Loucy (cell line): ENCODE results near the gene CYSRT1.
A peak's percentile ranks its signal among the peaks of the same experiment; 100 is the strongest.

ENCODE experiments used
- H2AFZ ChIP-seq: fragments of 200-600 bp; sonication (generic); 2 replicates; pipeline ENCODE4 v1.6.0; 2016; ENCODE audit warnings: antibody characterized with exemption, mild to moderate bottlenecking, low read length, moderate library complexity
- H3F3A ChIP-seq: fragments of 200-600 bp; 2 replicates; pipeline ENCODE4 v1.6.0; 2016; ENCODE audit warnings: antibody characterized with exemption, low read depth, mild to moderate bottlenecking
- H3K27me3 ChIP-seq: fragments of 200-600 bp; sonication (generic); 2 replicates; pipeline ENCODE4 v1.6.1; 2014; ENCODE audit warnings: low read length, mild to moderate bottlenecking; ENCODE audit not compliant: insufficient read depth, poor library complexity, severe bottlenecking
- H3K36me3 ChIP-seq: fragments of 200-600 bp; sonication (generic); 2 replicates; pipeline ENCODE4 v1.6.1; 2016; ENCODE audit warnings: low read length; ENCODE audit not compliant: insufficient read depth
- H3K4me1 ChIP-seq: fragments of 200-600 bp; sonication (generic); 2 replicates; pipeline ENCODE4 v1.5.1; 2014; ENCODE audit warnings: low read length, mild to moderate bottlenecking; ENCODE audit not compliant: insufficient read depth, poor library complexity, severe bottlenecking
- H3K4me2 ChIP-seq: fragments of 200-600 bp; sonication (generic); 2 replicates; pipeline ENCODE4 v1.6.0; 2014; ENCODE audit warnings: antibody characterized with exemption, low read length, low read depth, mild to moderate bottlenecking; ENCODE audit not compliant: poor library complexity, severe bottlenecking
- H3K4me3 ChIP-seq: fragments of 200-600 bp; sonication (generic); 2 replicates; pipeline ENCODE4 v1.5.1; 2014; ENCODE audit warnings: low read length, mild to moderate bottlenecking, mixed read lengths; ENCODE audit not compliant: poor library complexity, severe bottlenecking
- H3K79me2 ChIP-seq: fragments of 200-600 bp; sonication (generic); 2 replicates; pipeline ENCODE4 v1.6.1; 2014; ENCODE audit warnings: low read length; ENCODE audit not compliant: insufficient read depth
- H3K9ac ChIP-seq: fragments of 200-600 bp; sonication (generic); 2 replicates; pipeline ENCODE4 v1.6.0; 2014; ENCODE audit warnings: mild to moderate bottlenecking, low read depth, low read length, moderate library complexity; ENCODE audit not compliant: poor library complexity, severe bottlenecking
- H3K9me2 ChIP-seq: fragments of 200-600 bp; sonication (generic); replicated peaks from 2 replicates; pipeline ENCODE4 v1.6.1; 2016; ENCODE audit warnings: low read depth, low read length, mixed read lengths
- H3K9me3 ChIP-seq: fragments of 200-600 bp; sonication (generic); 2 replicates; pipeline ENCODE4 v1.6.1; 2014; ENCODE audit warnings: mild to moderate bottlenecking, antibody characterized with exemption, low read length, low read depth; ENCODE audit not compliant: insufficient read depth
- H4K20me1 ChIP-seq: fragments of 200-600 bp; sonication (generic); 2 replicates; pipeline ENCODE4 v1.6.0; 2014; ENCODE audit warnings: antibody characterized with exemption, low read length, mild to moderate bottlenecking; ENCODE audit not compliant: insufficient read depth, poor library complexity, severe bottlenecking
- EZH2phosphoT487 ChIP-seq: fragments of 200-600 bp; IDR thresholded peaks from 2 replicates; pipeline ENCODE4 v1.6.1; 2018; ENCODE audit warnings: antibody characterized with exemption, mild to moderate bottlenecking, moderate library complexity, borderline replicate concordance
- TF ChIP-seq, protein P1 (sequence below): fragments of 200-600 bp; sonication (generic); conservative IDR thresholded peaks from 2 replicates; pipeline ENCODE4 v1.5.1; 2014; ENCODE audit warnings: mild to moderate bottlenecking, antibody characterized with exemption, low read length

The CYSRT1 gene

DNA sequence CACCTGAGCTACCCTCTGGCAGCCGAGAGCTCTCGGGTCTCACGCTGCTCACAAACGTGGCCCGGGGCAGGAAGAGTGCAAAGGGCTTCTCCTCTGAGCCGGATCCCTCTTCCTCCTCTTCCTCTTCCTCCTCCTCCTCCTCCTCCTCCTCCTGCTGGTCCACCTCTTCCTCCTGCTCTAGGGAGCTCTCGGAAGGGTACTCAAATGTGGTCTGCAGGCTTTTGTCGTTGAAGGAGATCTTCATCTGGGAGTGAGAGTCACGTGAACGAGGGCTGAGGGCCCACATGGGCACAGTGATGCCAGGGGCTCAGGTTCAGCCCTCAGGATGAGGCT lies 32.6 kb upstream of the CYSRT1 start:
- H3F3A ChIP-seq, result peaks cover 8% of the 10 kb centered on the region; the same call in 1 of the 2 replicates
- H3K4me2 ChIP-seq, result no peak overlapping the region
- no peaks in the 10 kb centered on the region for H3K27me3 ChIP-seq
- H3K4me1 ChIP-seq, result peaks cover 13% of the 10 kb centered on the region
- H3K4me3 ChIP-seq, result no peak overlapping the region
- H3K9ac ChIP-seq, result no peak overlapping the region
- no peak overlapping the region for H2AFZ ChIP-seq
- H3K9me3 ChIP-seq, result no peaks in the 10 kb centered on the region
- peaks cover 24% of the 10 kb centered on the region for H4K20me1 ChIP-seq
- H3K9me2 ChIP-seq, result no peaks in the 10 kb centered on the region
- H3K79me2 ChIP-seq, result peaks cover 40% of the 10 kb centered on the region
- H3K36me3 ChIP-seq, result peaks cover 7% of the 10 kb centered on the region; the same call in 1 of the 2 replicates
- no peak for TF ChIP-seq EZH2phosphoT487
- TF ChIP-seq, protein P1, sequence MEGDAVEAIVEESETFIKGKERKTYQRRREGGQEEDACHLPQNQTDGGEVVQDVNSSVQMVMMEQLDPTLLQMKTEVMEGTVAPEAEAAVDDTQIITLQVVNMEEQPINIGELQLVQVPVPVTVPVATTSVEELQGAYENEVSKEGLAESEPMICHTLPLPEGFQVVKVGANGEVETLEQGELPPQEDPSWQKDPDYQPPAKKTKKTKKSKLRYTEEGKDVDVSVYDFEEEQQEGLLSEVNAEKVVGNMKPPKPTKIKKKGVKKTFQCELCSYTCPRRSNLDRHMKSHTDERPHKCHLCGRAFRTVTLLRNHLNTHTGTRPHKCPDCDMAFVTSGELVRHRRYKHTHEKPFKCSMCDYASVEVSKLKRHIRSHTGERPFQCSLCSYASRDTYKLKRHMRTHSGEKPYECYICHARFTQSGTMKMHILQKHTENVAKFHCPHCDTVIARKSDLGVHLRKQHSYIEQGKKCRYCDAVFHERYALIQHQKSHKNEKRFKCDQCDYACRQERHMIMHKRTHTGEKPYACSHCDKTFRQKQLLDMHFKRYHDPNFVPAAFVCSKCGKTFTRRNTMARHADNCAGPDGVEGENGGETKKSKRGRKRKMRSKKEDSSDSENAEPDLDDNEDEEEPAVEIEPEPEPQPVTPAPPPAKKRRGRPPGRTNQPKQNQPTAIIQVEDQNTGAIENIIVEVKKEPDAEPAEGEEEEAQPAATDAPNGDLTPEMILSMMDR, result no peak

DNA sequence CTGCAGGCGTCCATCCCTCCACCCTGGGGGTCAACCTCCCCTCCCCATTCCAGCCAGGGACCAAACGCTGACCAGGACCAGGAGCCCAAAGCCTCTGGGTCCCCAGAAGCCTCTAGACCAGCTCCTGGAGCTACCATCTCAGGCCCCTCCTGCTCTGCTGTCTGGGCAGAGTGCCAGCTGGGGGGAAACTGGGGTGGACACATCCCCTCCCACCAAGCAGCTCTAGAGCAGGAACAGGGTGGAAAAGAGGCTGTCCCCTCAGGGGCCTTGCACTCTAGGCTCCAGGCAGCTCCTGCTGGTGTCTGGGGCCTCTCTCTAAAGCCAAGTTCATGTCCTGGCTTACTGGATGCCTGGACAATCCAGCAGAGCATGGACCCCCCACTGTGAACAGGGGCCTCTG lies 32.1 kb upstream of the CYSRT1 start:
- H3K9ac ChIP-seq, result no peak overlapping the region
- peaks cover 40% of the 10 kb centered on the region for H3K79me2 ChIP-seq
- no peaks in the 10 kb centered on the region for H3K9me2 ChIP-seq
- H3K36me3 ChIP-seq, result peaks cover 7% of the 10 kb centered on the region; the same call in 1 of the 2 replicates
- H2AFZ ChIP-seq, result no peak overlapping the region
- peaks cover 20% of the 10 kb centered on the region for H4K20me1 ChIP-seq
- TF ChIP-seq, protein P1, result no peak
- no peak for TF ChIP-seq EZH2phosphoT487
- H3K27me3 ChIP-seq, result no peaks in the 10 kb centered on the region
- peaks cover 8% of the 10 kb centered on the region; the same call in 1 of the 2 replicates for H3F3A ChIP-seq
- peaks cover 14% of the 10 kb centered on the region for H3K4me1 ChIP-seq
- no peak overlapping the region for H3K4me2 ChIP-seq
- H3K9me3 ChIP-seq, result no peaks in the 10 kb centered on the region
- H3K4me3 ChIP-seq, result no peak overlapping the region

DNA sequence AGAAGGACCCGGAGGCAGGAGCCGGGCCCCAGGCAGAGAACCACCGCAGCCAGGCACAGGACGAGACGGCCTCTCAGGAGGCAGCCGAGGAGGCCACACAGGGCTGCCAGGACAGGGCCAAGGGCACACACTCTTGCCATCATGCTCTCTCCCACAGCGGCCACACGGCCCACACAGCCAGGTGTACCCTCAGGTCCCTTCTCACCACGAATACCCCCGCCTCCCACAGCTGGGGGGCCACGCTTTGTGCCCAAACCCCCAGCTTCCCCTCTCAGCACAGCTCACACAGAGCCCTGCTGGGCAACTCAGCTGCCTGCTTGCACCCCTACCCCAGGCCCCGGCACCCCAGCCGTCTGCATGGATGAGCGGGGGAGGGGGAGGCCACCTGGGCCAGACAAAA lies 31.2 kb upstream of the CYSRT1 start:
- peaks cover 7% of the 10 kb centered on the region; the same call in 1 of the 2 replicates for H3K36me3 ChIP-seq
- no peak overlapping the region for H3K9ac ChIP-seq
- peaks cover 44% of the 10 kb centered on the region for H3K79me2 ChIP-seq
- no peaks in the 10 kb centered on the region for H3K9me3 ChIP-seq
- peaks cover 22% of the 10 kb centered on the region for H3K4me1 ChIP-seq
- H3K9me2 ChIP-seq, result no peaks in the 10 kb centered on the region
- no peaks in the 10 kb centered on the region for H3K27me3 ChIP-seq
- peak overlapping the region; percentile 27 for H3K4me2 ChIP-seq
- peaks cover 6% of the 10 kb centered on the region; the same call in 1 of the 2 replicates for H3F3A ChIP-seq
- TF ChIP-seq, protein P1, result no peak
- no peak for TF ChIP-seq EZH2phosphoT487
- H3K4me3 ChIP-seq, result no peak overlapping the region
- no peak overlapping the region for H2AFZ ChIP-seq
- peaks cover 19% of the 10 kb centered on the region for H4K20me1 ChIP-seq
